IMR-90 (cell line): ENCODE data around the gene PBRM1.

Experiments used
- CTCF ChIP-seq: conservative IDR thresholded peaks from 2 replicates; pipeline ENCODE4 v1.5.1; 2012; ENCODE audit warnings: mild to moderate bottlenecking, low read depth, low read length, improper control_type of control experiment
- FOS ChIP-seq: fragments of 150-350 bp; IDR thresholded peaks from 2 replicates; pipeline ENCODE4 v1.6.1; 2016; ENCODE audit warnings: low read depth, low read length
- RFX5 ChIP-seq: IDR thresholded peaks from 2 replicates; pipeline ENCODE4 v1.8.0; 2012; ENCODE audit warnings: low read depth, mild to moderate bottlenecking, low read length, moderate library complexity

- TF ChIP-seq FOS (no peak), RFX5 (no peak), CTCF (no peak)
Observed at GRCh38 chr3:52660046-52660445, 25.7 kb downstream of the PBRM1 start.
